Endothelial cell of hepatic sinusoid (primary cell): ENCODE data around the gene SMCO2.

Source experiments
- in situ Hi-C: cut with HindIII; loops from 2 replicates; pipeline ENCODE4 v1.10.0; 2017; ENCODE audit warnings: low sequenced_read_pairs

SMCO2 gene

DNA sequence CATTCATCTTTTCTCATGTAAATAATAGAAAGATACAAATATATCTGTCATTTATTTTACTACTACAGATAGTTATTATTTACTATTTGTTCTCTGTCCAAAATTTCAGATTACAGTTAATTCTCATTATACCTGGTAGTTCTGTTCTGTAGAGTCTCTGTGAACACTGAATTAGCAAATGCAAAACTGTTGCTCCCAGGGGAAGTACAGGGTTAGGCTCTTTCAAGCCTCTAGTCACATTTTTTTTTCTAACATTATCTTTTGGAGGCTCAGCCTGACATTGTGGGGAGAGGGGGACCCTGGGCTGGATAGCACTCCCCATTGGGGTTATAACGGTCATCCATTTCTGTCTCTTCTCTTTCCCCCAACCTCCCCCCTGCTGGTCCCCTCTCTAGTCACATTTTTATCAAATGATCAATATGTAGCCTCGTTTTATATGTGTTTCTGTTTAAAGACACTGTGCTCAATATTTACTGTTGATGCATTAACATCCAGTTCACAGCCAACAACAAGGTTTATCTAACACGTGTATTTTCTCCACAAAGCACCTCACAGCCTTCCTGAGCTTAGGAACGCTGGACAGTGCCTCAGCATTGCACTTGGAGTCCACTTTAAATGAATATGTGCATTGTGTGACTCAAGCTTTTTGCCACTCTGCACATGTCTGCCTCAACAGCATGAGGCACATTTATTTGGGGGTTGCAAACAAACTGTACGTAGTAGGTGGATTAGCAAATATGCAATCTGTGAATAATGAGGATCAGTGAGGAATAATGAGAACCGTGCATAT is 4.7 kb downstream of the SMCO2 start:
- in situ Hi-C loops = loop anchor here (5.0 kb wide), 1 partner anchor 56 kb away; no protein-coding TSS in a partner anchor

DNA sequence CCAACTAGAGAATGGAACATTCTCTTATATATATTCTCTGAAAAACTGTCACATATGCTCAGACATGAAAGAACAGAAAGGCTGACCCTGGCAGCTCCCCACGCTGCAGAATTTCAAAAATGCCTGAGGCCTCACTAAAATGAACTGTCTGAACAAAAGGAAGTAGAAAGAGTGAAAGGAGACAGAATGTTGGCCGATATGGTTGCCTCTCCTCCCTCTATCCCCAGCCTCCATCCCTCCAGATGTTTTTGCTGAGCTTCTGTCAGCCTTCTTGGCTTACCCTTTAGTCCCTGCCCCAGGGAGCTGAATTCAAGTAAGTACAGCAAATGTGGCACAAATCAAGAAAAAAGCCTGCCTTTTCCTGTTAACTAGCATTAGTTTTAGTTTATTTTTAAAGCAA is 6.9 kb downstream of the SMCO2 start:
- in situ Hi-C loops = loop anchor here (5.0 kb wide), 1 partner anchor 54 kb away; no protein-coding TSS in a partner anchor

DNA sequence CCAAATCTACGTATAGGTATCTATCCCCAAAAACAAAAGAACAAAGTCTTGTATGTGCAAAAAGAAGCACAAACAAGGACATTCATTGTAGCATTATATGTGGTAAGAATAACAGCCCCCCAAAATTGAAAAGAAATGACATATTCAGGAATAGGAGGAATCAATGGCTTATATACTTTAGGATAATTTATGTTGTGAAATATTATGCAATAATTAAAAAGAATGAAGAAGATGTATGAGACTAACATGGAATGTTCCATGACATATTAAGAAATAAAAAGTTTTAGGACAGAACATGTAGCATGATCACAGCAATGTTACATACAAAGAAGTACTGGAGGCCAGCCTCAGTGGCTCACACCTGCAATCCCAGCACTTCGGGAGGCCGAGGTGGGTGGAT is 9.1 kb downstream of the SMCO2 start:
- in situ Hi-C loops = no loop called here

- in situ Hi-C loops = no loop called here
Observed at GRCh38 chr12:27456618-27457017, 10.1 kb downstream of the SMCO2 start.

GRCh38 chr12:27460471-27460978 is 14.0 kb downstream of the SMCO2 start:
- in situ Hi-C loops = no loop called here

DNA sequence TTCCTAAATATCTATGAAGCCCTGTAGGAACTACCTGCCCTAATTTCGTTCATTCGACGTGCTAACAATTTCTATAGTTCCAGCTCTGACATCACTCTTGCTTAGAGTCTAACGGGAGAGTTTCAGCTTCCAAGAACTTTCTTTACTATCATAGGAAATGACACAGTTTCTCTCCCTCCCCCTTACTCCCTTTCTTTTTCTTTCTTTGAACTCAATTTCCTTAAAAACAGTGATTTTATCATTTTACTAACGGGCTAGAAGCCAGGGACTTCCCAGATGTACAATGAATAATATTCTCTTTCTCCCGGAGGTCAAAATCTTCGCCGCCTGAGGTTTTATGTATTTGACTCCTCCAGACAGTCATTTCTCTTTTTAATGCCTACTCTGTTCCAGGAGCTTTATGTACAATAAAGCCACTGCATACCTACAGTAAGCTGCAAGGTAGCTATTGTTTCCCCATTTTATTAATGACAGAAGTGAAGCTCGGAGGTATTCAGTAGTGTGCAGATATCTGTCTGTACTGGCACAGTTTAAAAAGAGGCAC is 15.7 kb downstream of the SMCO2 start:
- in situ Hi-C loops = no loop called here

DNA sequence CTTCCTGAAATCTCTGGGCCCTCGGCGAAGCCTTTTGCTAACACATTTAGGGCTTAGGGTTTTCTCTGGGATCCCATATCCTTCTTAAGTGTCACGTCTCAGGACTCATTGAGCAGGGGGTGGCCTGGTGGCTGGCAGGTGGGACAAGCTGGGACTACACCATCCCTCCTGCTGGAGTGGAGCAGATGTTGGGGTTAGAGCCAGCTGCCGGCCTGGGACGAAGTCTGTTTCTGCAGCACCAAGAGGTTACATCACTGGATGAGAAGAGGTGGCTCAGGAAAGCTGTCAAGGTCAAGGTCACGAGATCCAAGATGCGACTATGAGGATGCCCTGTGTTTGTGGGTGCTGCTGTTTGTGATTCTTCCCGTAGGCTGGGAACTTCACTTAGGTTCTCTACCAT is 16.3 kb downstream of the SMCO2 start:
- in situ Hi-C loops = no loop called here

DNA sequence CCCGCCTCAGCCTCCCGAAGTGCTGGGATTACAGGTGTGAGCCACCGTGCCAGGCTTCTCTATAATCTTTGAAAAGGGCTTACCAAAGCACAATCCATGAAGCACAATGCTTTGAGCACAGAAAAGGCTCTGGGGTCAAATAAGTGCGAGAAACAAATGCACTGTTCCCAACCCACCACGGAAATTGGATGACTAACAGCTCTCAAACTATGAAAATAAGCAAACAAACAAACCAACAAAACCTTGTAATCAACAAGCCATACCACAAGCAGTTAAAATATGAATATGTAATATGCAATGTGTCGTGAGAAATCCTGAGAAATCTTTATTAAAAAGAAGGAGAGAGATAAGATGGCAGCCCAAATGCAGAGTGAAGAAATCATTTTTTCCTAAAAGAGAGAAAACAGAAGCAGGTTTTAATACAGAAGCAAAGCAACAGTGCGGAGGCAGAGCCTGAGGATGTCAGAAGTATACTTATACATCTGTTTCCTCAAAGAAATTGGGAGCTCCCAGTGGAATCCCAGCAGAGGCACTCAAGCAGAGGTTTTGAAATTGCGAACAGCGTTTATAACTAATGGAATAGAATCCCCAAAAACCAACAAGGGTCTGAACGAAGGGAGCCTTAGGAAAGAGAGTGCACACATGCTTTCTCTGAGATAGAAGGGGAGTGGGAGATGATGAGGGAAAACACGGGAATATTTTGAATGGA is 17.1 kb downstream of the SMCO2 start:
- in situ Hi-C loops = no loop called here

DNA sequence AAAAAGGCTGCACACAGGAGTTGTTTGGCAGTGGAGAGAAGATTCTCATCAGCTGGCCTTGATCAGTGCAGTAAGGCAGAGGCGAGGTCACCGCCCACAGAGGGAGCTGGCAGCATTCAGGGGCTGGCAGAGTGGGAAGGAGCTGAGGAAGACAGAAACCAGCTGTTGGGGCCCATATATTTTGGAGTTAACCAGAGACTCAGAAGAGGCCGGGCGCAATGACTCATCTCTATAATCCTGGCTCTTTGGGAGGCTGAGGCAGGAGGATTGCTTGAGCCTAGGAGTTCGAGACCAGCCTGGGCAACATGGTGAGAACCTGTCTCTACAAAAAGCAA is 17.7 kb downstream of the SMCO2 start:
- in situ Hi-C loops = no loop called here

DNA sequence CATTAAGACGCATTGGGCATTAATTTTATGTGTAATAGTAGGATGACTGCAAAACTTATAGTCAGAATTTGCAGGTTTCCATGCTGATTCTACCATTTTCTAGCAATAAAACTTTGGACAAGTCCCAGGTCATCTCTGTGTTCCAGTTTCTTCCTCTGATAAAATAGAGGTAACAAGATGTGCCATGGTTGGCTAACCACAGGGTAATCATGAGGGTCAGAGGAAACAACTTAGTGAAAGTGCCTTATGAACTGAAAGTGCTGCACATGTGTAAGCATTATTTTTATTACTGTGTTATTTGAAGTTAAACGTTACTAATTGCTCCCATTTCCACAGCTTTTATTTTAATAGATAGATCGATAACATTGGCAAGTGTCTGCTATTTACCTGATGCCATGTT is 21.1 kb downstream of the SMCO2 start:
- in situ Hi-C loops = no loop called here

- in situ Hi-C loops = no loop called here
Observed at GRCh38 chr12:27468241-27468640, 21.7 kb downstream of the SMCO2 start.

GRCh38 chr12:27469176-27469736 is 22.7 kb downstream of the SMCO2 start:
- in situ Hi-C loops = no loop called here

DNA sequence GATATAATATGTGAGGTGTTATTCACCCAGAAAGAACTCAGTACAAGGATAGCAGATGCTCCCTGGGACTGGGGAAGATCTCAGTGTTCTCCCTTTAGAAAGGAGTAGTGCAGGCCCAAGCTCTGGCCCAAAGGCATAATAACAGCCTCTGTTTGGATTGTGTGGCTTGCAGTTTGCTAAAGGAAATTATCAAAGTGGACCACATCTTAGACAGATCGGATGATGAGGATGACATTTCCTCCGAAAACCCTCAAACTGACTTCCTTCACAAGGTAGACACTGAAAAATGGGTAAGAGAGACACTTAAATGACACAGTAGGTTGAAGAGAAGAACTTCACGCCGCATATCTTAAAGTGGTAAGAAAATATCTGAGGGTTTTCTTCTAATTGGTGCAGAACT is 26.1 kb downstream of the SMCO2 start:
- in situ Hi-C loops = no loop called here

GRCh38 chr12:27474344-27474743 is 27.8 kb downstream of the SMCO2 start:
- in situ Hi-C loops = no loop called here

DNA sequence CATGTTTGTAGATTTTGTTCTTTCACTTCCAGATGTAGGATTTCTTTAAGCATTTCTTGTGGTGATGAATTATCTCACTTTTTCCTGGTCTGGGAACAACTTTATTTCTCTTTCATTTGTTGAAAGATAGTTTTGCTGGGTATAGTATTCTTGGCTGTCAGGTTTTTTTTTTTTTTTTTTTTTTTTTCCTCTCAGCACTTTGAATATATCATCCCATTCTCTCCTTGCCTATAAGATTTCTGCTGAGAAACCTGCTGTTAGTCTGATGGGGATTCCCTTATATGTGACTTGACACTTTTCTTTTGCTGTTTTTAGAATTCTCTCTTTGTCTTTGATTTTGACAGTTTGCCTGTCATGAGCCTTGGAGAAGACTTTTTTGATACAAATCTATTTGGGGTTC is 30.5 kb downstream of the SMCO2 start:
- in situ Hi-C loops = no loop called here

GRCh38 chr12:27478949-27479348 is 32.4 kb downstream of the SMCO2 start:
- in situ Hi-C loops = no loop called here

- in situ Hi-C loops = no loop called here
Observed at GRCh38 chr12:27480016-27480415, 33.5 kb downstream of the SMCO2 start.

DNA sequence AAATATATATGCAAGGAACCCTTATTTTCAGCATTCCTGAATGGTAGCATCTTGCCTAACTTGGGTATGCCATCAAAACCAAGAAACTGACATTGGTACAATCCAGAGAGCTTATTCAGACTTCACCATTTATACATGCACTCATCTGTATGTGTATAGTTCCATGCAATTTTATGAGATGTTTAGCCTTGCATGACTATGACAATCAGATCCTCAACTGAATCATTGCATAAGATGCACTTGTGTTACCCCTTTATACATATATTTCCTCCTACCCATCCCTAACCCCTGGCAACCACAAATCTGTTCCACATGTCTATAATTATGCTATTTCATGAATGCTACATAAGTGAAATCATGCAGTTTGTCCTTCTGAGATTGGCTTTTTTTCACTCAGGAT is 40.4 kb downstream of the SMCO2 start:
- in situ Hi-C loops = no loop called here

GRCh38 chr12:27488479-27488878 is 41.9 kb downstream of the SMCO2 start:
- in situ Hi-C loops = no loop called here

- in situ Hi-C loops = no loop called here
Observed at GRCh38 chr12:27491226-27491625, 44.7 kb downstream of the SMCO2 start.

- in situ Hi-C loops = no loop called here
Observed at GRCh38 chr12:27493260-27493940, 46.9 kb downstream of the SMCO2 start.
